ENCODE measurements around the gene CLCNKA.

CLCNKA gene

GRCh38 chr1:16083486-16083885 lies 61.6 kb downstream of the CLCNKA start:
- no peaks in the 10 kb centered on the region for H4K20me1 ChIP-seq (ENCODE audit: insufficient read depth, low read length)
- H3F3A ChIP-seq (ENCODE audit: insufficient read depth, low read length) = no peaks in the 10 kb centered on the region
- peaks cover 17% of the 10 kb centered on the region for H3K27me3 ChIP-seq (replicated peaks; ENCODE audit: insufficient read depth, low read length)
- H3K27ac ChIP-seq (ENCODE audit: low read length) = no peak overlapping the region
- H3K9me2 ChIP-seq (replicated peaks; ENCODE audit: insufficient read depth, low read length) = no peaks in the 10 kb centered on the region
- H3K4me3 ChIP-seq (ENCODE audit: low read length) = no peak overlapping the region
- H3K79me2 ChIP-seq (ENCODE audit: low read length) = no peaks in the 10 kb centered on the region
- H3K36me3 ChIP-seq (replicated peaks; ENCODE audit: insufficient read depth, low read length) = no peaks in the 10 kb centered on the region
- DNase-seq = no peak
- H3K4me1 ChIP-seq (ENCODE audit: low read length) = no peaks in the 10 kb centered on the region
- H2AFZ ChIP-seq (ENCODE audit: low read length) = no peak overlapping the region
- H3K4me2 ChIP-seq (ENCODE audit: low read depth, low read length) = no peak overlapping the region
- H3K9me3 ChIP-seq (replicated peaks; ENCODE audit: insufficient read depth, low read length) = no peaks in the 10 kb centered on the region
- TF ChIP-seq CTCF (IDR thresholded peaks at IDR 0.05; ENCODE audit: low read length) = no peak
- no peak for TF ChIP-seq EZH2phosphoT487 (IDR thresholded peaks at IDR 0.05; ENCODE audit: low read length)
- no peak for TF ChIP-seq EZH2 (optimal IDR thresholded peaks at IDR 0.05; ENCODE audit: low read depth, low read length)
- H3K9ac ChIP-seq (ENCODE audit: low read length) = no peak overlapping the region
